C4-2B (cell line): ENCODE data around the gene APLP1.

ENCODE experiments used
- ZFX ChIP-seq: fragments of 450-650 bp; IDR thresholded peaks from 2 replicates; pipeline ENCODE4 v1.6.1; 2017
- TF ChIP-seq, protein P1 (sequence below): fragments of 450-650 bp; conservative IDR thresholded peaks from 2 replicates; pipeline ENCODE4 v1.5.1; 2017; ENCODE audit warnings: mild to moderate bottlenecking

DNA sequence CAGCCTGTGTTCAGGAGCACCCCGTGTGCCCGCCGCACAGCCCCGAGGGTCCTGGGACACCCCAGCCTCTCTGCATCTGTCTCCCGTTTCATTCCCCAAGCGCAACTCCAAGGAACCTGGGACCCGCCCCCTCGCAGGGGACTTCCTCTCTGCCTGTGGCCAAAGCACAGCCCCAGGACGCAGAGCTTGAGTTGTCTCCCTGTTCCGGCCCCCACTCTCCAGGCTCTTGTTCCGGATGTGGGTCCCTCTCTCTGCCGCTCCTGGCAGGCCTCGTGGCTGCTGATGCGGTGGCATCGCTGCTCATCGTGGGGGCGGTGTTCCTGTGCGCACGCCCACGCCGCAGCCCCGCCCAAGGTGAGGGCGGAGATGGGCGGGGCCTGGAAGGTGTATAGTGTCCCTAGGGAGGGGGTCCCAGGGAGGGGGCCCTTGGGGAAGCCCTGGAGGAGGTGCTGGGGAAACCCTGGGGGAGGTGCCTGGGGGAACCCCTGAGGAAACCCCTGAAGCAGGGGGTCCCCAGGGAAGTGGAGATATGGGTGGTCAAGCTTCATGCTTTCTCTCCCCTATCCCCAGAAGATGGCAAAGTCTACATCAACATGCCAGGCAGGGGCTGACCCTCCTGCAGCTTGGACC, 35.3 kb downstream of the APLP1 start:
- TF ChIP-seq, protein P1, sequence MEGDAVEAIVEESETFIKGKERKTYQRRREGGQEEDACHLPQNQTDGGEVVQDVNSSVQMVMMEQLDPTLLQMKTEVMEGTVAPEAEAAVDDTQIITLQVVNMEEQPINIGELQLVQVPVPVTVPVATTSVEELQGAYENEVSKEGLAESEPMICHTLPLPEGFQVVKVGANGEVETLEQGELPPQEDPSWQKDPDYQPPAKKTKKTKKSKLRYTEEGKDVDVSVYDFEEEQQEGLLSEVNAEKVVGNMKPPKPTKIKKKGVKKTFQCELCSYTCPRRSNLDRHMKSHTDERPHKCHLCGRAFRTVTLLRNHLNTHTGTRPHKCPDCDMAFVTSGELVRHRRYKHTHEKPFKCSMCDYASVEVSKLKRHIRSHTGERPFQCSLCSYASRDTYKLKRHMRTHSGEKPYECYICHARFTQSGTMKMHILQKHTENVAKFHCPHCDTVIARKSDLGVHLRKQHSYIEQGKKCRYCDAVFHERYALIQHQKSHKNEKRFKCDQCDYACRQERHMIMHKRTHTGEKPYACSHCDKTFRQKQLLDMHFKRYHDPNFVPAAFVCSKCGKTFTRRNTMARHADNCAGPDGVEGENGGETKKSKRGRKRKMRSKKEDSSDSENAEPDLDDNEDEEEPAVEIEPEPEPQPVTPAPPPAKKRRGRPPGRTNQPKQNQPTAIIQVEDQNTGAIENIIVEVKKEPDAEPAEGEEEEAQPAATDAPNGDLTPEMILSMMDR = no peak
- no peak for TF ChIP-seq ZFX
